ENCODE data around the gene GZF1.

GZF1 gene

DNA sequence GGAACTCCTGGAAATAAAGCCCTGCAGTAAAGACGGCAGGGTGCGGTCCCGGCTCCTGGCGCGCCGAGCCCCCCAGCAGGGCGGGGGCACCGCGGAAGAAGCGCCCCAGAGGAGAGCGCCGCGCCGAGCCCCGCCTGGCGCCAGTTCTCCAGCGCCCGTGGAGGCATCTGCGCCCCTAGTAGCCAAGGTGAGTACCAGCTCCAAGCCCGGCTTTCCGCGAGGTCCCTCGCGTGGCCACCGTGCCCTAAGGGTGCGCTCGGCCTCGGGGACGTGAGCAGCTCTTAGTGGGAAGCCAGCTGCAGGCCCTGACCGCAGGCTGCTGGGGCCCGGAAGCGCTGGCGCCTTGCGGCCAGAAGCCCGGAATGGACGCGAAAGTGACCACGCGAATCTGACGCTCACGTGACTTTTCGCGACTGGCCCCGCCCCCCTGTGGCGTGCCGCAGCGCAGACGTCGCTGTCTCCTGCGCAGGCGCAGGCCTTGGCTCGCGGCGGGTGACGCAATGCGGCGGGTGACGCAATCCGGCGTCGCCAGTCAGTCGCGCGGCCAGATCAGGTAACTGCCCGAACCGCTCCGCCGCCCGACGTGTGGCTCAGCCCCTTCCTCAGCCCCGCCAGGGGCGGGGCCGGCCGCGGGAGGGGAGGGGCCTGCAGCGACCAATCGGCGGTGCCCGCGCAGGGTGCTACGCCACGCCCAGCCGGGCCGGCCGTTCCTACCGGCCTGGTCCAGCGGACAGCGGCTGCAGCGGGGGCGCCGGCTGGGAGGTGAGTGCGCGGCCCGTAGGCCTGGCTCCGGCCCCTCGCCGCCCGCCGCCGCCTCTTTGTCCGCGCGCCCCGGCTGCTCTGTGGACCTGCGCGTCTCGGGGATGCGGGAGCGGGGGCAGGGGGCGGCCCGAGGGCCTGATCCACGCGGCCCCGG, at the start of gene GZF1:
Gene GZF1, plus strand, starts transcription at position 707 of the 916 bp plus-strand sequence. CDS start 2,202 bp downstream, outside the sequence.
- TF ChIP-seq, protein P1, sequence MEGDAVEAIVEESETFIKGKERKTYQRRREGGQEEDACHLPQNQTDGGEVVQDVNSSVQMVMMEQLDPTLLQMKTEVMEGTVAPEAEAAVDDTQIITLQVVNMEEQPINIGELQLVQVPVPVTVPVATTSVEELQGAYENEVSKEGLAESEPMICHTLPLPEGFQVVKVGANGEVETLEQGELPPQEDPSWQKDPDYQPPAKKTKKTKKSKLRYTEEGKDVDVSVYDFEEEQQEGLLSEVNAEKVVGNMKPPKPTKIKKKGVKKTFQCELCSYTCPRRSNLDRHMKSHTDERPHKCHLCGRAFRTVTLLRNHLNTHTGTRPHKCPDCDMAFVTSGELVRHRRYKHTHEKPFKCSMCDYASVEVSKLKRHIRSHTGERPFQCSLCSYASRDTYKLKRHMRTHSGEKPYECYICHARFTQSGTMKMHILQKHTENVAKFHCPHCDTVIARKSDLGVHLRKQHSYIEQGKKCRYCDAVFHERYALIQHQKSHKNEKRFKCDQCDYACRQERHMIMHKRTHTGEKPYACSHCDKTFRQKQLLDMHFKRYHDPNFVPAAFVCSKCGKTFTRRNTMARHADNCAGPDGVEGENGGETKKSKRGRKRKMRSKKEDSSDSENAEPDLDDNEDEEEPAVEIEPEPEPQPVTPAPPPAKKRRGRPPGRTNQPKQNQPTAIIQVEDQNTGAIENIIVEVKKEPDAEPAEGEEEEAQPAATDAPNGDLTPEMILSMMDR (conservative IDR thresholded peaks at IDR 0.05; ENCODE audit: low read depth, low read length): no peak
- peak within 1 kb of the TSS; percentile 82 for H3K4me3 ChIP-seq (ENCODE audit: low read depth, low read length)
- DNase-seq (ENCODE audit: low read depth): peak; percentile 99

DNA sequence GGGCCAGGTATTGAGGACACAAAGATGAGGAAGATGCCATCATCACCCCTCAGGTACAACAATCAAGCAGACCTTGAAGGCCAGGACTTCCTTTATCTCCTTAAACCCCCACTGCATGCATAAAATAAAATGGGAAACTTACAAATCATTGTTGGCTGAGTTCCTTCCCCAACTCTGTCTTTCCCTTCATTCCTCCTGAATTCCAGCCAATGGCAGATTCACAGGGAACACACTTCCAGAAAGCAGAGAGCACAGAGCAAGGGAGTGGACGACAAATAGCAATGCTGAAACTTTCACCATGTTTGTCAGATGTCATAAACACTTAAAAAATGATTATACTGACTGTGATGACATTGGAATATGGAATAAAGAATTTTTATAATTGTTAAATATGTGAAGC, 48.7 kb upstream of the GZF1 start:
- H3K4me3 ChIP-seq (ENCODE audit: low read depth, low read length): no peak overlapping the region
- TF ChIP-seq, protein P1 (conservative IDR thresholded peaks at IDR 0.05; ENCODE audit: low read depth, low read length): no peak
- DNase-seq (ENCODE audit: low read depth): no peak

DNA sequence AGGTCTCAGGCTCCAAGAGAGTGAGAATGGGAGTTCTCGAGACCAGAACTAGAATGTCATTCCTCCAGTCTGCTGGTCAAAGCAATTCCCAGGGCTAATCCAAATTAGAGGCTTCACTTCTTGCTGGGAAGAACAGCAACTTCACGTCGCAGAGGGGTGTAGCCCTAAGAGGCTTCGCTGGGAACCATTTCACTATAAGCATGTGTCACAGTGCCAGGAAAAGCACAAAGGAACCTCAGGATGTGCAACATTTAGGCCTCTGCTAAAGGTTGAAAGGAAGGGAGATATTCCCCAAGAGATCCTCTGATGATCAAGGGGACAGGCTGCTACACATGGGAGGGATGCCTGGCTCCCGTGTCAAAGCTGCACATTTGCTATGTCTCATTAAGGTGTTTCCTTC, 47.3 kb upstream of the GZF1 start:
- H3K4me3 ChIP-seq (ENCODE audit: low read depth, low read length): no peak overlapping the region
- no peak for DNase-seq (ENCODE audit: low read depth)
- TF ChIP-seq, protein P1 (conservative IDR thresholded peaks at IDR 0.05; ENCODE audit: low read depth, low read length): no peak

DNA sequence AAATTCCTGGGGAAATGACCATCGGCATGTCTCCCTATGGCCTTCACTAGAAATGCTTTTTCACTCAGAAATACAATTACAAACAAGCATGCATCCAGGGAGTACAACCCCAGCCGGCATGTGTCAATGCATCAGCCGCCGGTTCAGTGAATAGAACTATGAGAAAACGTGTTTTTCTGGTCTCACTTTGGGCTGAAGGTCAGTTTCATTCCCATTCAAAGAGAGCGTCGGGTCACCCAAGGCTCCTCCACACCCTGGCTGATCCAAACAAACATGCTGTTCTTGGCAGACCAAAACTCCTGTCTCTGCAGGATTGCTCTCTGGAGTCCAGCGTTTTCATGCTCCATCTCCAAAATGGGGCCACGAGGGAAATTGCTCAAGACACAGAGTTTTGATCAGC, 46.9 kb upstream of the GZF1 start:
- TF ChIP-seq, protein P1 (conservative IDR thresholded peaks at IDR 0.05; ENCODE audit: low read depth, low read length): no peak
- peak; percentile 52 for DNase-seq (ENCODE audit: low read depth)

DNA sequence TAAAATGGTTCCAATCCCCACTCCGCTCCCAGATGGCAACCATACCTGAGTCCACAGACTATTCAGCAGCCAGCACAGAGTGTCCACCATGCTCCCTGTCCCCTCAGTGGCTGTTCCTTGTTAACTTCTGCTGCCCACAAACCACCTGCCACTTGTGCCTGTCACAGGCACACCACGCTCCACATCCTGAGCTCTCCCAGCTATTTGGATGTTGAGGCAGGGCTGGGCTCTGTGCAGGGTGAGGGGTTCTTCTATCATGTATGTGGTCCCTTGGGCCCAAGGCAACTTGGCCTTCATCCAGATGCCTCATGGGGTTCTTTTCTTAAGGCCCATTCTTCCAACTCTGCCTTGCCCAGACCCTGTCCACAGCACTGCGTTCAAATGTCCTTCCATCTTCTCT, 45.4 kb upstream of the GZF1 start:
- H3K4me3 ChIP-seq (ENCODE audit: low read depth, low read length): no peak overlapping the region
- TF ChIP-seq, protein P1 (conservative IDR thresholded peaks at IDR 0.05; ENCODE audit: low read depth, low read length): no peak
- DNase-seq (ENCODE audit: low read depth): no peak

More for the DNA sequence above, 46.9 kb upstream of the GZF1 start:
- no peak overlapping the region for H3K4me3 ChIP-seq (ENCODE audit: low read depth, low read length)

DNA sequence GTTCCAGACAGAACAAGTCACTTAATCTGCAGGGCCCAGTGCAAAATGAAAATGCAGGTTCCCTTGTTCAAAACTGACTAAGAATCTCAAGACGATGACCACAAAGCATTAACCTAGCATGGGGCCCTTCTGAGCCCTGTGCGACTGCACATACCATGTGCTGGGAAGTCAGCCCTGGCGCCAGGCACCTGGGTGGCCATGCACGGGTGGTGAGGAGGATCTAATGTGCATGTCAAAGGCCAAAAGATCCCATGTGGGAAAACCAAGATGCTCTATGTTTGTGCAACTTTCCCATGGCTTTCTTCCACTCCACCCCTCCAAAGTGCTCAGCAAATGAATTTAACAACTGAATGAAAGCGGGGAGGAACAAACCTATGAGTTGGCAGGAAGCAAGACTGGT, 44.9 kb upstream of the GZF1 start:
- H3K4me3 ChIP-seq (ENCODE audit: low read depth, low read length): no peak overlapping the region
- TF ChIP-seq, protein P1 (conservative IDR thresholded peaks at IDR 0.05; ENCODE audit: low read depth, low read length): no peak
- no peak for DNase-seq (ENCODE audit: low read depth)

DNA sequence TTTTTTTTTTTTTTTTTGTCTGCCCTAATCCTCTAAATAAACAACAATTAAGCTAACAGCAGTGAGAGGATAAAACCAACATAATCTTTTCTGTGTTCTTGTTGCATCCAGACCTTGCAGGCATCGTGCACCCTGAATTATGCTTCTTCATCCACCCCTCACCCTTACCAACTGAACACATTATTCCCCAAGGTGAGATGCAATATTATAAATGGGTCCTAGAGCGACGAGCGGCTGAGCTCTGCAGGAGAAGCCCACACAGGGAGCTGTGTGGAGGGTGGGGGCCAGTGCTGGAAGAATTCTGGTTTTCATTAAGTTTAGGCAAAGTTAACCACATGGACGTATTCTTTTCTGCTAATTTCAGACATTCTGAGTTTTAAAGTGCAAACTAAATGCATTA, 43.6 kb upstream of the GZF1 start:
- TF ChIP-seq, protein P1 (conservative IDR thresholded peaks at IDR 0.05; ENCODE audit: low read depth, low read length): no peak
- no peak for DNase-seq (ENCODE audit: low read depth)
- H3K4me3 ChIP-seq (ENCODE audit: low read depth, low read length): no peak overlapping the region

Measured in choroid plexus epithelial cell (primary cell).